HepG2 (cell line): ENCODE measurements around the gene ZFYVE28.

Experiments
- NR2F2 ChIP-seq: IDR thresholded peaks from 2 replicates; pipeline ENCODE4 v1.6.1; 2012; ENCODE audit warnings: low read depth, inconsistent platforms, borderline replicate concordance
- POLR2A ChIP-seq, 2 experiments: IDR thresholded peaks; 2 replicates each; pipeline ENCODE4 v1.6.1; 2011; ENCODE audit warnings: low read depth in 2 of 2, low read length in 2 of 2, mild to moderate bottlenecking in 1 of 2, moderate library complexity in 1 of 2; ENCODE audit not compliant: insufficient read depth in 1 of 2
- RFX1 ChIP-seq: fragments of 450-650 bp; IDR thresholded peaks from 2 replicates; pipeline ENCODE4 v1.6.1; 2017
- ZBTB42 ChIP-seq: sonication (generic); formaldehyde crosslinking; IDR thresholded peaks from 2 replicates; pipeline ENCODE4 v1.5.0; 2020; ENCODE audit warnings: mild to moderate bottlenecking, missing genetic modification reagents
- ZNF501 ChIP-seq: sonication (generic); formaldehyde crosslinking; IDR thresholded peaks from 2 replicates; pipeline ENCODE4 v1.5.1; 2020; ENCODE audit warnings: mild to moderate bottlenecking, moderate library complexity, missing genetic modification reagents
- TF ChIP-seq, protein P1 (sequence below), 2 experiments: sonication (generic) in 1 of 2; formaldehyde crosslinking in 1 of 2; IDR thresholded peaks; 2 replicates each; pipeline versions ENCODE4 v1.5.1 to v1.6.1; 2011 to 2020; ENCODE audit warnings: borderline replicate concordance in 1 of 2, low read depth in 1 of 2, low read length in 1 of 2, mild to moderate bottlenecking in 1 of 2, missing genetic modification reagents in 1 of 2, moderate library complexity in 1 of 2
- TF ChIP-seq, protein P2 (sequence below): sonication (generic); formaldehyde crosslinking; IDR thresholded peaks from 2 replicates; pipeline ENCODE4 v1.4.0; 2020; ENCODE audit warnings: missing genetic modification reagents
- TF ChIP-seq, protein P3 (sequence below): sonication (generic); formaldehyde crosslinking; IDR thresholded peaks from 2 replicates; pipeline ENCODE4 v1.8.1; 2023; ENCODE audit warnings: mild to moderate bottlenecking, inconsistent platforms, moderate library complexity, missing genetic modification reagents, borderline replicate concordance

DNA sequence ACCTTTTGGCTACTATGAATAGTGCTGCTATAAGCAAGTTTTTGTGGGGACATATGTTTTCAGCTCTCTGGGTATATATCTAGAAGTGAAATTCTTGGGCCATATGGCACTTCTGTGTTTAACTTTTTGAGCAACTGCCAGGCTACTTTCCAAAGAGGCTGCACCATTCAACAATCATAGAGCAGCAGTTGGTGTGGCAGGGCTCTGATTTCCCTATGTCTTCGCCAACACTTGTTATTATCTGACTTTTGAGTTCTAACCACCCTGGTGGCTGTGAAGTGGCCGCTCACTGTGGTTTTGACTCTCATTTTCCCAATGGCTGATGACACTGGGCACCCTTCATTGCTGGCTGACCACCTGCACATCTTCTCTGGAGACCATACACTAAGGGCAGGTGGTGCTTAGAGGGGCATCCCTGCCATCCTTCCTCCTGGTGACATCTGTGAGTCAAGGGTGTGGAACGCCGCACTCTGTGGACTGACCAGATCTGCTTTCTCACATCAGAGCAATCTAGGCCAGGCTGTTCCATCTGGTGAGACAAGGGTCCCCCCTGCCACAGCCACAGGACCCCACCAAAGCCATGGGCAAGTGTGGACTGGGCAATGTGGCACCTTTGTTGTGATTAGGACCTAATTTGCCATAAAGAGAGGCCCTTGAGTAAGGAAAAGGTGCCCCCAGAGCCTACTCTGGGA is 49.6 kb downstream of the ZFYVE28 start:
- no peak for TF ChIP-seq ZBTB42 (CRISPR knock-in tag)
- TF ChIP-seq, protein P1, sequence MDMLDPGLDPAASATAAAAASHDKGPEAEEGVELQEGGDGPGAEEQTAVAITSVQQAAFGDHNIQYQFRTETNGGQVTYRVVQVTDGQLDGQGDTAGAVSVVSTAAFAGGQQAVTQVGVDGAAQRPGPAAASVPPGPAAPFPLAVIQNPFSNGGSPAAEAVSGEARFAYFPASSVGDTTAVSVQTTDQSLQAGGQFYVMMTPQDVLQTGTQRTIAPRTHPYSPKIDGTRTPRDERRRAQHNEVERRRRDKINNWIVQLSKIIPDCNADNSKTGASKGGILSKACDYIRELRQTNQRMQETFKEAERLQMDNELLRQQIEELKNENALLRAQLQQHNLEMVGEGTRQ (IDR thresholded peaks at IDR 0.05; ENCODE audit: low read depth, low read length), result no peak
- TF ChIP-seq, protein P1 (CRISPR knock-in tag; IDR thresholded peaks at IDR 0.05; ENCODE audit: borderline replicate concordance), result no peak
- TF ChIP-seq, protein P2, sequence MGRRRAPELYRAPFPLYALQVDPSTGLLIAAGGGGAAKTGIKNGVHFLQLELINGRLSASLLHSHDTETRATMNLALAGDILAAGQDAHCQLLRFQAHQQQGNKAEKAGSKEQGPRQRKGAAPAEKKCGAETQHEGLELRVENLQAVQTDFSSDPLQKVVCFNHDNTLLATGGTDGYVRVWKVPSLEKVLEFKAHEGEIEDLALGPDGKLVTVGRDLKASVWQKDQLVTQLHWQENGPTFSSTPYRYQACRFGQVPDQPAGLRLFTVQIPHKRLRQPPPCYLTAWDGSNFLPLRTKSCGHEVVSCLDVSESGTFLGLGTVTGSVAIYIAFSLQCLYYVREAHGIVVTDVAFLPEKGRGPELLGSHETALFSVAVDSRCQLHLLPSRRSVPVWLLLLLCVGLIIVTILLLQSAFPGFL (CRISPR knock-in tag), result no peak
- no peak for TF ChIP-seq ZNF501 (CRISPR knock-in tag)
- TF ChIP-seq, protein P3, sequence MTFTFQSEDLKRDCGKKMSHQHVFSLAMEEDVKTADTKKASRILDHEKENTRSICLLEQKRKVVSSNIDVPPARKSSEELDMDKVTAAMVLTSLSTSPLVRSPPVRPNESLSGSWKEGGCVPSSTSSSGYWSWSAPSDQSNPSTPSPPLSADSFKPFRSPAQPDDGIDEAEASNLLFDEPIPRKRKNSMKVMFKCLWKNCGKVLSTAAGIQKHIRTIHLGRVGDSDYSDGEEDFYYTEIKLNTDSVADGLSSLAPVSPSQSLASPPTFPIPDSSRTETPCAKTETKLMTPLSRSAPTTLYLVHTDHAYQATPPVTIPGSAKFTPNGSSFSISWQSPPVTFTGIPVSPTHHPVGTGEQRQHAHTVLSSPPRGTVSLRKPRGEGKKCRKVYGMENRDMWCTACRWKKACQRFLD (CRISPR knock-in tag), result no peak
- no peak for TF ChIP-seq NR2F2
- TF ChIP-seq RFX1, result no peak
- TF ChIP-seq POLR2A (IDR thresholded peaks at IDR 0.05; ENCODE audit: insufficient read depth in 1 of 2, low read depth in 2 of 2, low read length in 2 of 2), result no peak
